Measurements from ENCODE around the gene SCLT1. TPM values are rescaled to one million over a fixed set of nuclear protein-coding genes. Genes with fewer than 3 reads are reported as not detected.

SCLT1 gene
- total RNA-seq, 2 donors from 2014 or later: 9.5 to 14.0 TPM

GRCh38 chr4:128859887-128860677 is 233.3 kb downstream of the SCLT1 start:
- H3K27me3 ChIP-seq (replicated peaks; ENCODE audit: insufficient read depth): no peaks in the 10 kb centered on the region
- ATAC-seq (ENCODE audit: insufficient number of reproducible peaks, low FRiP score, low read depth): no peak
- peaks cover 10 to 31% of the 10 kb centered on the region in 2 donors for H3K4me1 ChIP-seq (ENCODE audit: control insufficient read depth in 1 of 2, low read depth in 2 of 2)
- H3K4me3 ChIP-seq: no peak overlapping the region
- no peaks in the 10 kb centered on the region for H3K9me3 ChIP-seq
- H3K27ac ChIP-seq: peak overlapping the region; percentile 1 to 14
- peaks cover 50% of the 10 kb centered on the region for H3K36me3 ChIP-seq
- TF ChIP-seq, protein P1, sequence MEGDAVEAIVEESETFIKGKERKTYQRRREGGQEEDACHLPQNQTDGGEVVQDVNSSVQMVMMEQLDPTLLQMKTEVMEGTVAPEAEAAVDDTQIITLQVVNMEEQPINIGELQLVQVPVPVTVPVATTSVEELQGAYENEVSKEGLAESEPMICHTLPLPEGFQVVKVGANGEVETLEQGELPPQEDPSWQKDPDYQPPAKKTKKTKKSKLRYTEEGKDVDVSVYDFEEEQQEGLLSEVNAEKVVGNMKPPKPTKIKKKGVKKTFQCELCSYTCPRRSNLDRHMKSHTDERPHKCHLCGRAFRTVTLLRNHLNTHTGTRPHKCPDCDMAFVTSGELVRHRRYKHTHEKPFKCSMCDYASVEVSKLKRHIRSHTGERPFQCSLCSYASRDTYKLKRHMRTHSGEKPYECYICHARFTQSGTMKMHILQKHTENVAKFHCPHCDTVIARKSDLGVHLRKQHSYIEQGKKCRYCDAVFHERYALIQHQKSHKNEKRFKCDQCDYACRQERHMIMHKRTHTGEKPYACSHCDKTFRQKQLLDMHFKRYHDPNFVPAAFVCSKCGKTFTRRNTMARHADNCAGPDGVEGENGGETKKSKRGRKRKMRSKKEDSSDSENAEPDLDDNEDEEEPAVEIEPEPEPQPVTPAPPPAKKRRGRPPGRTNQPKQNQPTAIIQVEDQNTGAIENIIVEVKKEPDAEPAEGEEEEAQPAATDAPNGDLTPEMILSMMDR (IDR thresholded peaks at IDR 0.05): no peak
- DNase-seq (ENCODE audit: low spot score): no peak

- ATAC-seq (ENCODE audit: insufficient number of reproducible peaks, low FRiP score, low read depth): peak; percentile 81
These were observed 234.3 kb downstream of the SCLT1 start for GRCh38 chr4:128858879-128859671.

DNA sequence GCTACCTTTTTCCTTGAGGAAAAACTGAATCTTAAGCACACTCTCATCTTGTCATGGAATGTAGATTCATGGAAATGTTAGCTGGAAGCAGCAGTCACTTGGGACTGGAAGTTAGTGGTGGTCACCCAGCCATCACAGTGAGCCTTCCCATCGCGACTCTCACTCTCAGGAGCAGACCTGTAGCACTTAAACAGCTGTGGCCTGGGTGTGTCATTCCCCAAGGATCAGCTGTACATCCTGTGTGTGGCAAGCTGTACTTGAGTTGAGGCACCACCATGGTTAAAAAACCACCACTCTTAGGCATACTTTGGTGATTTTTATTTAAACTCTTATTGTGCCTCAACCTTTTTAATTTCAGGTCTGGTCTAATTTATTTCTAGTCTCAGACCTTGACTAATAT is 237.1 kb downstream of the SCLT1 start:
- Histone ChIP-seq H3K36me3 (peaks cover 66% of the 10 kb centered on the region), H3K27me3 (replicated peaks; ENCODE audit: insufficient read depth) (no peaks in the 10 kb centered on the region), H3K9me3 (no peaks in the 10 kb centered on the region), H3K4me3 (no peak overlapping the region), H3K27ac (no peak overlapping the region), H3K4me1 (ENCODE audit: control insufficient read depth in 1 of 2, low read depth in 2 of 2) (peaks cover 7 to 27% of the 10 kb centered on the region in 2 donors)
- DNase-seq (ENCODE audit: low spot score) (no peak), ATAC-seq (ENCODE audit: insufficient number of reproducible peaks, low FRiP score, low read depth) (no peak)
- TF ChIP-seq, protein P1 (IDR thresholded peaks at IDR 0.05): no peak

More at GRCh38 chr4:128858879-128859671, 234.3 kb downstream of the SCLT1 start:
- peaks cover 54% of the 10 kb centered on the region for H3K36me3 ChIP-seq
- H3K27me3 ChIP-seq (replicated peaks; ENCODE audit: insufficient read depth): no peaks in the 10 kb centered on the region
- H3K27ac ChIP-seq: peak overlapping the region; percentile 31 to 36
- TF ChIP-seq, protein P1 (IDR thresholded peaks at IDR 0.05): no peak
- DNase-seq (ENCODE audit: low spot score): no peak
- no peaks in the 10 kb centered on the region for H3K9me3 ChIP-seq
- no peak overlapping the region for H3K4me3 ChIP-seq
- peaks cover 10 to 31% of the 10 kb centered on the region in 2 donors for H3K4me1 ChIP-seq (ENCODE audit: control insufficient read depth in 1 of 2, low read depth in 2 of 2)

- H3K4me1 ChIP-seq (ENCODE audit: control insufficient read depth in 1 of 2, low read depth in 2 of 2): peaks cover 7 to 27% of the 10 kb centered on the region in 2 donors
- H3K36me3 ChIP-seq: peaks cover 62% of the 10 kb centered on the region
- H3K27me3 ChIP-seq (replicated peaks; ENCODE audit: insufficient read depth): no peaks in the 10 kb centered on the region
- TF ChIP-seq, protein P1 (IDR thresholded peaks at IDR 0.05): no peak
- H3K27ac ChIP-seq: no peak overlapping the region
- H3K9me3 ChIP-seq: no peaks in the 10 kb centered on the region
- ATAC-seq (ENCODE audit: insufficient number of reproducible peaks, low FRiP score, low read depth) (no peak), DNase-seq (ENCODE audit: low spot score) (no peak)
- H3K4me3 ChIP-seq: no peak overlapping the region
These were observed 237.7 kb downstream of the SCLT1 start for GRCh38 chr4:128855621-128856020.

DNA sequence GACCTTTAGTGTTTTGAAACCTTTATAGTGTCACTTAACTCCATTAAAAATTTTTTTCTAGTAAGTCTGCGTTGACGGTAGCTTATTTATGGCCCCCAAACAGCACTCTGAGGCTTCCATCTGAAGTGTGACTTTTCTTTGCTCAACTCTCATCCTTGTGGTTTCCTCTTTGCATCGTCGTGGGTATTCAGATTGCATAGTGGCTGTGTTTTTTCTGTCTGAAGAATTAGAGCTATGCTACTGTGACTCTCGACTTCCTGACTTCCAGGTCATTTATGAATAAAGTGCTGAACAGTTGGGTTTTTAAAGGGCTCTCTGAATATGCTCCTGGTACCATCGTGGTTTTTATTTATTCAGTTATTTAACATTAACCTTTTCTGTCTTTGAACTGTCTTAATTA is 238.9 kb downstream of the SCLT1 start:
- Histone ChIP-seq H3K27ac (no peak overlapping the region), H3K4me3 (no peak overlapping the region), H3K27me3 (replicated peaks; ENCODE audit: insufficient read depth) (no peaks in the 10 kb centered on the region), H3K36me3 (peaks cover 69% of the 10 kb centered on the region), H3K4me1 (ENCODE audit: control insufficient read depth in 1 of 2, low read depth in 2 of 2) (peaks cover 6 to 16% of the 10 kb centered on the region in 2 donors), H3K9me3 (no peaks in the 10 kb centered on the region)
- ATAC-seq (ENCODE audit: insufficient number of reproducible peaks, low FRiP score, low read depth) (no peak), DNase-seq (ENCODE audit: low spot score) (no peak)
- TF ChIP-seq, protein P1 (IDR thresholded peaks at IDR 0.05): no peak
